Stimulated activated CD4-positive, alpha-beta T cell treated with anti-CD3 and anti-CD28 coated beads, Interleukin-15, amount 100 ng/mL, for 24 hours (primary cell): ENCODE results near the gene GNA15.

ENCODE experiments used
- DNase-seq: peaks from one replicate; pipeline ENCODE4 v3.0.0-alpha.2; 2020

Gene GNA15

DNA sequence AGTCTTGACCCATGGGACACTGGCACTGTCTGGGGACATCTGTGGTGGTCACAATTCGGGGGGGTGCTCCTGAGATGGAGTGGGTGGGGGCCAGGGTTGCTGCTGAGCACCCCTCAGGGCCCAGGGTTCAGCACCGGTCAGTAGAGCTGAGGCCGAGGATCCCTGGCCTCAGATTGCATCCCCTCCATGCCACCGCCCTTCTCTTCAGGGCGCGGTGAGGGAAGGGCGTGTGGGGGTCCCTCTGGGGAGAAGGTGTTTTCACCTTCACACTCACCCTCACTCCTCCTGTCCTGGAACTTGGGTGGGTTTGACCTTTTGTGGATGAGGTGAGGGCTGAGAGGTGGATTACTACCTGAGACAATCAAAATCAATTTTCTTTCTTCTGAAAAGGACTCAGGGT is 28.2 kb upstream of the GNA15 start:
- DNase-seq: no peak

DNA sequence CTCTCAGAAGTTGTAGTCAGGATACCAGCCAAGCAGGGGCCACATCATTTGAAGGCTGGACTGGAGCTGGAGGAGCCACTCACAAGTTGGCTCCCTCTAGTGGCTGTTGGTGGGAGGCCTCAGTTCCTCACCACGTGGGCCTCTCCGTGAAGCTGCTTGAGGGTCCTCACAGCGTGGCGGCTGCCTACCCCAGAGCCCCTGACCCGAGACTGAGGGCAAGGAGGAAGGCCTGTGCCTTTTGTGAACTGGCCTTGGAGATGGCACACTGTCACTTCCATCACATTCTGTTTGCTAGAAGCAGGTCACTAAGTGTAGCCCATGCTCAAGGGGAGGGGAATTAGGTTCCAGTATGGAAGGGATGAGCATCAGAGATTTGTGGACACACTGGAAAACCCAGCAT is 27.1 kb upstream of the GNA15 start:
- peak; percentile 82 for DNase-seq

DNA sequence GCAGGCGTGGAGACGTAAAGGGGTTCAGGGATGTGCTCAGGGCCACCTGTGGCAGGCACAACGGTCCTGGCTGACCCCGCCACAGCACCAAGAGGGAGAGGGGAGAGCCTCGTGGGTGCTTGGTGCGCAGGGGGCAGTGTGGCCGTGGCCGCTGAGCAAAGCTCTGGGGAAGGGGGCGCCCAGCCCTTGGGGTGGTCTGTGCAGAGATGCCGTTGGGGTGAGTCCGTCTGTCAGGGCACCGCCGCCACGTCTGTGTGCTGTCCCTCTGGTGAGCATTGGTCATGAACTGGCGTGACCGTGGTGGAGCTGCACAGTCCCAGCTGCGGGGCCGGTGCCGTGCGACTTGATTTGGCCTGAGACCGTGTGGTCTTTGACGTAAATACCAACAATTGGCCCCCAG is 26.3 kb upstream of the GNA15 start:
- DNase-seq: no peak

DNA sequence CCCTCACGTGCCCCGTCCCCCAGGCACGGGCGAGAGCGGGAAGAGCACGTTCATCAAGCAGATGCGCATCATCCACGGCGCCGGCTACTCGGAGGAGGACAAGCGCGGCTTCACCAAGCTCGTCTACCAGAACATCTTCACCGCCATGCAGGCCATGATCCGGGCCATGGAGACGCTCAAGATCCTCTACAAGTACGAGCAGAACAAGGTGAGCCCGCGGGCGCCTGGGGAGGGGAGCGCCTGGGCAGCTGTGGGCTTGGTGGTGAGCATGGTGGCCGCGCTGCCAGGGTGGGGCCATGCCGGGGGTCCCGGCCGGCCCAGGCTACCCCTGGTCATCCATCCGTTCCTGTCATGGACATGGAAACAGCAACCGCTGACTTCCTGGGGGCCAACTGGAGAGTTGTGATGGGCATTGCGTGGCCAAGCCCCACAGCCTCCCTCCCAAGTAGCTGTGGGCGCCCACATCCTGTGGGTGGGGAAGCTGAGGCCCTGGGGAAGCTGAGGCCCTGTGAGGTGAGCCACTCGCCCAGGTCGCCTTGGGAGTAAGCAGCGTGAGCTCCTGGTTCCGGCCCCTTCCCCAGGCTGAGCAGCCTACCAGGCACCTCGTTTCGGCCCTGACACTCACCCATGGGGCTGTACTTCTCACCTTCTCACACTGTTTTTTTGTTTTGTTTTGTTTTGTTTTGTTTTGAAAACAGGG is 25.6 kb upstream of the GNA15 start:
- DNase-seq: no peak

DNA sequence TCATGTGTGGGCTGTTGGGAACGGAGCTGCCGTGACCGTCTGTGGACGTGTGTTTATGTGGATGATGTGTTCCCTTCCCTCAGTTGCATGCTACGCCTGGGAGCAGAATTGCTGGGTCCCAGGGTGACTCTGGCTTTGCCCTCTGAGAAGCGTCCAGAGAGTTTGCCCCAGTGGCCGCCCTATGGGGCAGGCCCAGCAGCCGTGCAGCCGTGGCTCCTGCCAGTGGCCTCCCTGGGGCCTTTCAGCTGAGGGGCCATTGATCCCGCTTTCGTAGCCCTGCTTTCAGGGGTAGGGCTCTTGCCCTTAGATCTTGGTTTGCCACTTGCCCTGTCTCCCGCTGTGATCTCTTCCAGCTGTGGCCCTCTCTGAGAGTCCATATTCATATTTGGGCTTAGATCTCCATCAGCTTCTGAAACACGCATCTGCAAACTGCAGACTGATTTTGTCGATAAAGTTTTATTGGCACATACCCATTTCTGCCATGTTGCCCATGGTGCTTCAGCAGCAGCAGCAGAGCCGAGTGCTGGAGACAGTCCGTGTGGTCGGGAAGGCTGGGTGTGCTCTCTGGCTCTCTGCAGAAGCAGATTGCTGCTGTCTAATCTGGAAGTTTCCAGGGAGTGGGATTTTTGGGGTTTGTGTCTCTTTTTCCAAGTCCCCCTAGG is 24.1 kb upstream of the GNA15 start:
- DNase-seq: no peak

DNA sequence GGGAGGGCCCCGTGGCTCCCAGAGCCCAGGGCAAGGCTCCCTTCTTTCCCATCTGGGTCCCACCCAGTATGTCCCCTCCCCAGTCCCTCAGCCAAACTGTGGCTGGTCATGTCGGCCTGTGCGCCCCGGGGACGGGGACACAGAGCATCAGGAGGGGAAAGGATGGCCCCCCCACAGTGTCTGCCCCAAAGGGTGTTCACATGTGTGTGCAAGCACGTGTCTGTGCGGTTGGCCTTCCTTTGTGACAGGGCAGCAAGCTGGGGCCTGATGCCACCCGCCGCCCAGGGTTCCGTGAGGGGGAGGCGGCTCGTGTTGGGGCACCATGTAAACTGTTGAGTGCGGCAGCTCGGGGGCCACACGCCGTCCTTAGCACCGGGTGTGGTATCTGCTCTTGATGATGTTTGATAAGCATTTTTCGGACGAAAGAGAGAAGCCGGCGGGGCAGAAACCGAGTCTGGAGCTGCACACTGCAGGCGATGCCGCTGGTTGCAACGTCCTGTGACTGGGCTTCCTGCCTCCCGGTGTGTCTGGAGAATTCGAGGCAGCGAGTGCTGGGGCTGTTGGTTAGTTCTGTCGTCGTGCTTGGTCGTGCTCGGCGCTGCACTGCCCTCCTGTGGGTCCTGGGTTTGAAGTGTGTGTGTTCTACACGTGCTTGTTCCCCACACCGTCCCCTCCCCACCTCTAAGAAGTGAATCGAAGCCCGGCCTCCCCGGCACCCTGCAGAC is 23.3 kb upstream of the GNA15 start:
- no peak for DNase-seq

DNA sequence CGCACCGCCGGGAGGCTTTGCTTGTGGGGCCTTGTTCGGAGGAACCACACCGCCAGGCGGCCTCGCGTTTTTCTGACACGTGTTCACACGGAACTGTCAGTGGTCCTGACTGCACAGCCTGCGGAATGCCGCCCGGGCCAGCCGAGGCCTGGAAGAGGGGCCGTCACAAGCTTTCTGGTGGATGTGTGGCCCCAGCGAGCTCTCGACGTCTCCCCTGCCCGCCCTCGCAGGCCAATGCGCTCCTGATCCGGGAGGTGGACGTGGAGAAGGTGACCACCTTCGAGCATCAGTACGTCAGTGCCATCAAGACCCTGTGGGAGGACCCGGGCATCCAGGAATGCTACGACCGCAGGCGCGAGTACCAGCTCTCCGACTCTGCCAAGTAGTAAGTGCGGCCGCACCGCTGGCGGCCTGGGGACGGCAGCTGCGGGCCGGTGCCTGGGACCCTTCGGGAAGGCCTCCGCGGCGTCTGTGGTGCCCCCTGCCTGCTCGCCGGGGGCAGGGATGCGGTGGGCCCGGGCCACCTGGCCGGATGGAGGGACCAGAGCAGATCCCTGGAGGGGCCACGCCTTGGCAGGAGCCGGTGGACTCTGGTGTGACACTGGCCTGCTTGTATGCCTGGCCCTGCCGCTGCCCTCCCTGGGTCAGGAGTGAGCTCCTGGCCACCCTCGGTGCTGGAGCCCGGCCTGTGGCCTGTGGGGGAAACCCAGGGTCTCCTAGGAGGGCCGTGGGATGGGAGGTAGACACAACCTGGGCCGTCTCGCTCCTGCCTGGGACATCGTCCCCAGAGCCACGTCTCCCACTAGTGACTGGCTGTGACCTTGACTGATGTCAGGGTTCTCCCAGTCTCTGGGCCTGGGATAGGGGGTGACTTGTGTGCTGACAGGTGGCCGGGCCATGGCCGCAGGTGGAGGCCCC is 22.5 kb upstream of the GNA15 start:
- DNase-seq: no peak

DNA sequence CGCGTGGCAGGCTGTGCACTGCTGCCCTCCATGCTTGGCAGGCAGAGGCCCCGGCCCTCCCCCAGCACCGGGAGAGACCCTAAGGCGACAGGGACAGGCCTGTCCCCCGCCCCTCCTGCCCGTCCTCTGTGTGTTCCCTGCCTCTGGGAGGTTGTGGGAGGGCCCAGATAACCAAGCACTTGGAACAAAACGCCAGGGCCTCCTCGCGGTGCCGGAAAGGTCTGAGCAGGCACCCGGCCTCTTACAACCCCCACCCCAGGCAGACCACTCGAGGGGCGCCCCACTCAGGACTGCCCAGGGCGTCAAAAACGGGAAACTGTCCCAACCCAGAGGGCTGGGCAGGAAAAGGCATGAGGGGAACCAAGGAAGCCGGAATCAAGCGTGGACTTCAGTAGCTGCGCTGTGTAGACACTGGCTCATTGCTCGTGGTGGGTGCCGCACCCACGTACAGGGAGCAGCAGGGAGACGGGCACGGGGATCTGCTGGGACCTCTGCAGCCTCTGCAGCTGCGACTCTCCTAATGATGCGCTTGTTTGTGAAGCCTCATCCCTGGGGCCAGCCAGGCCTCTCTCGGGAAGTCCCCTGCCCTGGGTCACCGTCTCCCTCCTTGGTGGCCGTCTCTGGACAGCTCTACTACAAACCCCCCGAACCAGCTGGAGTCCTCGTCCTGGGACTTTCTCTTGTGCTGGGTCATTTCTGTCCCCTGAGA is 21.7 kb upstream of the GNA15 start:
- DNase-seq: no peak

DNA sequence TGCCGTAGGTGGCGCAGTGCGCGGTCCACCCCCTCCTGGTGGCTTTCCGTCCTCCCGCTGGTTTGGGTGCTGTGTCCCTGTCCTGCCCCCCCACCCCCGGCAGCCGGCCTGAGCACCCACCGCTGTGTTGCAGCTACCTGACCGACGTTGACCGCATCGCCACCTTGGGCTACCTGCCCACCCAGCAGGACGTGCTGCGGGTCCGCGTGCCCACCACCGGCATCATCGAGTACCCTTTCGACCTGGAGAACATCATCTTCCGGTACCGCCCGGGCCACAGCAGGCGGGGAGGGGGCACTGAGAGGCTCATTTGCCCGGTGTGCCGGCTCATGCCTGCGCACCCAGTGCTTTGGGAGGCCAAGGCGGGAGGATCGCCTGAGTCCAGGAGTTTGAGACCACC is 21.0 kb upstream of the GNA15 start:
- no peak for DNase-seq

DNA sequence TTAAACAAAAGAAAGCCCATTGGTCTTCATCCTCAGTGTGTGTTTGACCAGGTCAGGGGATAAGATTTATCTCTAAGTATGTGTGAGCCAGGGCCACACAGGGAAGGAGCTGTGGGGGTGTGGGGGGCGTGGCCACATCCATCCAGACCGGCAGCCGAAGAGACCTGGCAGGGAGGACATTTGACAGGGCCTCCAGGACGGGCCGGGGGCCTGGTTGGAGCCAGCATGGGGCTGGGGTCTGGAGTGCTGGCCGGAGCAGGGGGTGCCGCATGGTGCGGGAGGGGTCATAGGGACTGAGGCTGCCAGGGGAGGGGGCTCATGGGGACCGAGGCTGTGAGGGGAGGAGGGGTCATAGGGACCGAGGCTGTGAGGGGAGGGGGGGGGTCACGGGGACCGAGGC is 20.4 kb upstream of the GNA15 start:
- no peak for DNase-seq

DNA sequence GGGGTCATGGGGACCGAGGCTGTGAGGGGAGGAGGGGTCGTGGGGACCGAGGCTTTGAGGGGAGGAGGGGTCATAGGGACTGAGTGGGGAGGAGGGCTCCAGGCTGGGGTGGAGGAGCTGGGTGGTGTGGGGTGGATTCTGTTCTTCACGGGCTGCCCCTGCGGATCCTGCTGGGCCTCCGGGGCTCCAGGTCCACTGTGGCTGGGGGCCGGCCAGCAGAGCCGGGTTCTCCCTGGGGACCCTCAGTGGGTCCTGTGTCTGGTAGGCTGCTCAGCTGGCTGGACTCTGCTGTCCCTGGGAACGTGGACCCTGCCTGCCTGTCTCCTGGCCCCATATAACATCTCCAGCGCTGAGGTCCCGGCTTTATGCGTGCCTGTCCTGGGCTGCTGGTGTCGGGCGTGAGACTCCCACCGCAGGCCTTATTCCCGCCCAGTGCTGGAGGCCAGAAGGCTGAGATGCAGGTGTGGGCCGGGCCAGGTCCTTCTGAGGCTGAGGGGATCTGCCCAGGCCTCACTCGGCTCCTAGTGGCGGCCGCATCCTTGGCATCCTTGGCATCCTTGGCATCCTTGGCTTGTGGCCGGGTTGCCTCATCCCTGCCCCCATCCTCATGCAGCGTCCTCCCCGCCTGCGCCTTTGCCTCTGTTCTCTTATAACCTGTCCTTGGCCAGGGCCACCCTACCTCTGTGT is 19.8 kb upstream of the GNA15 start:
- no peak for DNase-seq

DNA sequence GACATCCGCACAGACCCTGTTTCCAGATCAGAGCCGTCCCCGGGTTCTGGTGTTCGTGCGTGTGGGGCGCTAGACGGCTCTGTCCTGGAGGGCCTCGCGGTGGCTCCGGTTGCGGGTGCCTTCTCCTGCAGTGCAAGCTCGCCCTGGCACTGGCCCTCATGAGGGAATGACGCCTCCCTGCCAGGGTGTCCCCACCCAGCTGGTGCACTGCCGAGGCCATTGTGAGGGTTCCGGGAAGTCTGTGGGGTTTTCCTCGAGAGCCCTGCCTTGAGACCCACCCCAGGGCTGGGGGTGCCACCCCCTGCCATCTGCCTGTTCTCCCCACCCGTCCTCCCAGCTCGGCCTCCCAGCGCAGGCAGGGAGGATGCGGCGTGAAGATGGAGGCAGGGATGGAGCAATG is 19.2 kb upstream of the GNA15 start:
- DNase-seq: no peak

DNA sequence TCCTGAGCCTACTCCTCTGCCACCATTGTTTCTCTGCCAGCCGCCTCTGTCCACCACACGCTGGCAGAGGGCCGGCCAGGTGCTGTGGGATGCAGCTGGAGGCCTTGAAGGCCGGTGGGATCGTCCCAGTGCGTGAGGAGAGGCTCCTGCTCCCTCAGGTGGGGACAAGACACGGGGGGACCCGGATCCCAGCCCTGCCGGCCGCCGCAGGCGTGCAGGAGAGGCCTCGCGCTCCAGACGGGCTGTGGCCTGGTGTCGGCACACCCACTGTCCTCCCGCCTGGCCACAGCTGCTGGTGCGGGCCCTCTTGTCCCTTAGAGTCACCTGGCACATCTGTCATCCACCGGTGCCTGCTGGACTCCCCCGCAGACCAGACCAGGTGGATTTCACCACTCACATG is 18.1 kb upstream of the GNA15 start:
- no peak for DNase-seq

DNA sequence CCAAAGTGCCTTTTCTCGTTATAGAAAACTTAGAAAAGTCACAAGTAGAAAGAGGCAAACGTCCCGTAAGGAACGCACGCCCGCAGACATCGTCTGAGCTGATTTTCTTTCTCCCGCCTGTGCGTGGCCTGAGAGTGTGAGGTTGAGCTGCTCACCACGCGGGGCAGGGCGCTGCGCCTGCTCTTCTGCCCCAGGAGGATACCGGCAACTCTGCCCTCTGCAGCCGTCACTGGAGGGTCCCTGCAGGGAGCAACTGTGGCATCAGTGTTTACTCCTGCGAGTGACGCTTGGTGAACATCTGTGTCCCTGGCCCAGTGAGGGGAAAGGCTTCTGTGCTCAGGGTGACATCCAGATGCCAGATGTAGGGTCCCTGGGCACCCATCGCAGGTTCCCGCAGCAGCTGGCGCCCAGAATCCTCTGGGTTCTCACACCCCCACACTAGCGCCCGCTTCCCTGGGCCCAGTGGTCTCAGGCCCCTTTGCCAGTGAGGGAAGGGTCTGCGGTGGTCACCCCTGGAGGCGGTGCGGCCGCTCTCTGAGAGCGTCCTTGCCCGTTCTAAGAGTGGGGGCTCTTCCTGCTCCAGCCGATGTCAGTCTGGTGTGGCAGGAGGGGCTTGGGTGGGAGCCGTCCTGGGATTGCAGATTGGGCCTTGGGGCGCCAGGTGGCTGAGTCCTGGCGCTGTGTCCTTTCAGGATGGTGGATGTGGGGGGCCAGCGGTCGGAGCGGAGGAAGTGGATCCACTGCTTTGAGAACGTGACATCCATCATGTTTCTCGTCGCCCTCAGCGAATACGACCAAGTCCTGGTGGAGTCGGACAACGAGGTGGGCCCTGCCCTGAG is 17.4 kb upstream of the GNA15 start:
- no peak for DNase-seq

DNA sequence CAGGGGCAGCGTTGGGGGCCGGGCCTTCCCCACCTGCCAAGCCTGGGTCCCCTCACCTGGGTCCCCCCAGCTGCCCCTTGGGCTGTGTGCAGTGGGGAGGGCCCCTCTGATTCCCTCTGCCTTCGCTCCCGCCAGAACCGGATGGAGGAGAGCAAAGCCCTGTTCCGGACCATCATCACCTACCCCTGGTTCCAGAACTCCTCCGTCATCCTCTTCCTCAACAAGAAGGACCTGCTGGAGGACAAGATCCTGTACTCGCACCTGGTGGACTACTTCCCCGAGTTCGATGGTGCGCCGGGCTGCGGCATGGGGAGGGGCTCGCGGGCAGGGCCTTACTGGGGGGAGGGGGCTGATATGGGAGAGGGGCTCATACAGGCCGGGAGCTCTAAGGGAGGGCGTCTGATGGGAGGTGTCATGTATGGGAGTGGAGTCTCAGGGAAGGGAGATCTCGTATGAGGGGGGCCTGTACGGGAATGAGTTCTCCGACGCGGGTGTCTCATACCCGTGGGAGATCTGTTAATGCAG is 16.7 kb upstream of the GNA15 start:
- DNase-seq: no peak

DNA sequence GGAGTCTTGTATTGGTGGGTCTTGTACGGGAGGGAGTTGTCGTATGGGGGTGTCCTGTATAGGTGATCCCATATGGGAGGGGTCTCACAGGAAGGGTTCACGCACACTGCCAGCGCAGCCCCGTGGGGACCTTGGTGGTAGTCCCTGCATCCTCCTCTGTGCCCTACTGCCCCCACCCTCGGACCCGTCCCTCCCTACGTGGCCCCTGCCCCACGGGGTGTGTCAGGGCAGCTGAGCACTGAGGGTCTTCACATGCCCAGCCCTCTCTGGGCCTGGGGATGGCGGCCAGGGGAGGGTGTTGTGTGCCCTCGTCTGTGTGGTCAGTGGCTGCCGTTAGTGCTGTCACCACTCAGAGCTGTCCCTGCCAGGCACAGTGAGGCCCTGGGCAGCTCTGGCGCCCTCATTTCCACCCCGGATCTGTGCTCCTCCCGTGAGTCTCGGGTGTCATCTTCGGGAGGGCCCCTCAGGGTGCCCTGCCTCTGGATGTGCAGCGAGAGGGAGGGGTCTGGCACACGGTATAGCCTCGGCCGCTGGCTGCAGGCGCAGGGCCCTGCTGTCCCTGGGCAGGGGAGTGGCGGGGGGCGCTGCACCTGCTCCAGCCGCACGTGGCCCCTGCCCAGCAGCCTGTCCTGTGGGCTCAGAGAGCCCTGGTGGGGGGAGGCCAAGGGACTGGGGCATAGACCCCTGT is 16.0 kb upstream of the GNA15 start:
- no peak for DNase-seq

DNA sequence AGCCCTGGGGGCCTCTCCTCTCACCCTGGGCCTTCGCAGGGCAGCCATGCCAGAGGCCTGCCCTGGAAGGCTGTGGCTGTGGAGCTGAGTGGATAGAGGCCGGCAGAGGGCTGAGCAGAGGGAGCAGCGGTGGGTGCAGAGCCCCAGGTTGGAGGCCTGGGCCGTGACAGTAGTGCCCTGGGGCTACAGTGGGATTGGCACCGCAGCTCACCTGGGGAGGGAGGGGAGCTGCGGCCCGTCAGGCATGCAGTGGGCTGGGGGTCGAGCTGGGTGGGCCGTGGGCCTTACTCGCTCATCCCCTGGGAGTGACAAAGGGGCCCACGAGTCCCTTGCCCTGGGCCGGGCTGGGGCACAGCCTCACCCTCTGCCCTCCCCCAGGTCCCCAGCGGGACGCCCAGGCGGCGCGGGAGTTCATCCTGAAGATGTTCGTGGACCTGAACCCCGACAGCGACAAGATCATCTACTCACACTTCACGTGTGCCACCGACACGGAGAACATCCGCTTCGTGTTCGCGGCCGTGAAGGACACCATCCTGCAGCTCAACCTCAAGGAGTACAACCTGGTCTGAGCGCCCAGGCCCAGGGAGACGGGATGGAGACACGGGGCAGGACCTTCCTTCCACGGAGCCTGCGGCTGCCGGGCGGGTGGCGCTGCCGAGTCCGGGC is 15.1 kb upstream of the GNA15 start:
- no peak for DNase-seq

DNA sequence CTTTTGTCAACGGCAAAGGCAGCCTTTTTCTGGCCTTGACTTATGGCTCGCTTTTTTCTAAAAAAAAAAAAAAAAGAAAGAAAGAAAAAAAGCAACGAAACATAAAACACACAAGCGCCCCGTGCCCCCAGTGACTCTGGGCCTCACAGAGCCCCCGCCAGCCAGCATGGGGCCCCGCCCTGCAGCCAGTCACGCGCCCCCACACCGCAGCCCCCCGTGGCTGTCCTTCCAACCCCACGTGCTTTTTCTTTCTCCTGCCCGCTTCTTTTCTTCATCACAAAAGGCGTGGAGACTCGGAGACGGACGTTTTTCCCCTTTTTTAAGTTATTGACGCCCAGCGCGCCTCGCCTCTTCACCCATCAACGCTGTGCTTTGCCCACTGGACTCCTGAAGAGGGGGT is 14.4 kb upstream of the GNA15 start:
- DNase-seq: no peak

DNA sequence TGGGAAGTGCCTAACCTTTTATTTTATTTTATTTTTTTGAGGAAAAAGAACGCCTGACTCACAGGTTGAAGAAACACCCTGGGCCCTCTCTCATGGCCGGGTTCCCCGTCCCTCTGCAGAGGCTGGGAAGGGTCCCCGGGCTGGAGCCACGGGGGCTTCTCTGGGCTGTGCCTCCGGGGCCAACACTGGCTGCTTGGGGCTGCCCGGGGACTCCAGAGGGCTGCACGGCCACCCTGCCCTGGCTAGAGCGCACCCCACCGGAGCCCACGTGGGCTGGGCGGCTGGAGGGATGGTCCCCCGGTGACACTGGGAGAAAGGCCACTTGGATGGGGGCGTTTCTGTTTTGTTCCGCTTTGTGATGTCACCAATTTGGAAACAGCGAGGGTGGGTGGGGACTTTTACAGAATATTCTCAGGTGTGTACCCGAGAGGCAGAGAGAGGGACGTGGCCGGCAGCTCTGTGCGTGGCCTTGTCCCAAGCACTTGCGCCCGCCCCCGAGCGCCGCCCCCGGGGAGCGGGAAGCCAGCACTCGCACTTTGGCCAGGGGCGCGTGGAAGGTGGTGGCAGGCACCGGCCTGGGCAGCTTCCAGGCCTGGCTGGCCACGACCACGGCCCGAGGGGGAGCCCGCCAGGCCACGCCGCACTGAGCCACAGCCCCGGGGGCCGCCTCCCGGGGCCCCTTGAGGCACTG is 13.9 kb upstream of the GNA15 start:
- no peak for DNase-seq
